H1 (cell line): ENCODE results near the gene KLK12. TPM values are rescaled to one million over a fixed set of nuclear protein-coding genes. Genes with fewer than 3 reads are reported as not detected.
"Not testable (repeated sequence)": the region's sequence is repeated elsewhere in the genome, so short reads cannot be mapped to it uniquely, and the experiment has no call there.

Source experiments
- CTCF ChIA-PET: fragments of 300-600 bp; sonication (Branson Sonifier 250); formaldehyde crosslinking; loops from one replicate; lab custom pipeline; 2021; ENCODE audit not compliant: partially characterized antibody; lab: Charles Lee
- POLR2A ChIA-PET: fragments of 300-600 bp; sonication (Branson Sonifier 250); formaldehyde crosslinking; loops from one replicate; lab custom pipeline; 2021; ENCODE audit warnings: inconsistent platforms; ENCODE audit not compliant: partially characterized antibody; lab: Charles Lee
- DNase-seq, 2 experiments: peaks; one replicate each; pipeline versions ENCODE4 v3.0.0 to v3.0.0-alpha.2; 2010 to 2022; ENCODE audit warnings: low spot score in 2 of 2, low read depth in 1 of 2, mixed read lengths in 1 of 2
- FAIRE-seq: peaks from 2 replicates; lab custom pipeline; 2011; peaks lifted over from hg19 to GRCh38; lab: Jason Lieb, UNC
- H2AFZ ChIP-seq: 2 replicates; pipeline ENCODE4 v1.8.1; 2012; ENCODE audit warnings: low read length, inconsistent platforms
- H2AK5ac ChIP-seq: 2 replicates; pipeline ENCODE4 v1.6.1; 2013; ENCODE audit warnings: low read depth, low read length
- H2BK120ac ChIP-seq: replicated peaks from 2 replicates; pipeline ENCODE3; 2013; ENCODE audit warnings: low read depth, low read length, inconsistent platforms
- H2BK12ac ChIP-seq: 2 replicates; pipeline ENCODE4 v1.6.1; 2013; ENCODE audit warnings: low read depth, low read length
- H2BK15ac ChIP-seq: 2 replicates; pipeline ENCODE4 v1.6.1; 2013; ENCODE audit warnings: low read length
- H2BK20ac ChIP-seq: 2 replicates; pipeline ENCODE4 v1.6.1; 2013; ENCODE audit warnings: low read length
- H2BK5ac ChIP-seq: 2 replicates; pipeline ENCODE4 v1.6.1; 2013; ENCODE audit warnings: low read depth, low read length
- H3K14ac ChIP-seq: 2 replicates; pipeline ENCODE4 v1.6.1; 2013; ENCODE audit warnings: inconsistent platforms; ENCODE audit not compliant: insufficient read length
- H3K18ac ChIP-seq: 2 replicates; pipeline ENCODE4 v1.6.1; 2013; ENCODE audit warnings: low read length; ENCODE audit errors: extremely low read depth
- H3K23ac ChIP-seq: 2 replicates; pipeline ENCODE4 v1.6.1; 2013; ENCODE audit warnings: inconsistent platforms; ENCODE audit not compliant: insufficient read length
- H3K23me2 ChIP-seq: 2 replicates; pipeline ENCODE4 v1.6.1; 2013; ENCODE audit warnings: low read depth, low read length
- H3K27ac ChIP-seq: 2 replicates; pipeline ENCODE4 v1.6.1; 2011; ENCODE audit warnings: low read depth, low read length, inconsistent platforms
- H3K27me3 ChIP-seq, 4 experiments: replicated peaks in 1 of 4; 1 replicate in 1 of 4; 2 replicates in 3 of 4; pipeline versions ENCODE4 v1.6.1 to v1.8.1; 2011 to 2013; ENCODE audit warnings: low read length in 3 of 4, mild to moderate bottlenecking in 3 of 4, inconsistent platforms in 2 of 4, mixed read lengths in 2 of 4, moderate library complexity in 1 of 4; ENCODE audit not compliant: control insufficient read depth in 3 of 4, insufficient read depth in 3 of 4; ENCODE audit errors: extremely low read depth in 1 of 4
- H3K36me3 ChIP-seq, 4 experiments: 2 replicates each; pipeline versions ENCODE4 v1.6.1 to v1.8.1; 2011 to 2013; ENCODE audit warnings: mild to moderate bottlenecking in 4 of 4, low read length in 3 of 4, moderate library complexity in 2 of 4, control low read depth in 1 of 4, inconsistent platforms in 1 of 4; ENCODE audit not compliant: insufficient read depth in 4 of 4, control insufficient read depth in 2 of 4
- H3K4ac ChIP-seq: replicated peaks from 2 replicates; pipeline ENCODE3; 2013; ENCODE audit warnings: low read length, low read depth, mixed read lengths, inconsistent platforms; ENCODE audit not compliant: insufficient read length
- H3K4me1 ChIP-seq, 4 experiments: replicated peaks in 1 of 4; 1 replicate in 1 of 4; 2 replicates in 3 of 4; pipeline versions ENCODE4 v1.6.1 to v1.8.1; 2011 to 2013; ENCODE audit warnings: low read length in 3 of 4, inconsistent platforms in 2 of 4, mixed read lengths in 1 of 4; ENCODE audit not compliant: insufficient read depth in 4 of 4, control insufficient read depth in 3 of 4
- H3K4me2 ChIP-seq, 2 experiments: 2 replicates each; pipeline versions ENCODE4 v1.6.1 to v1.8.1; 2011 to 2013; ENCODE audit warnings: low read depth in 2 of 2, low read length in 2 of 2, control low read depth in 1 of 2, inconsistent platforms in 1 of 2, mild to moderate bottlenecking in 1 of 2; ENCODE audit not compliant: insufficient read depth in 1 of 2
- H3K4me3 ChIP-seq, 4 experiments: fragments of 200-600, 300-600 bp in 1 of 4; sonication (generic), shearing (Covaris generic), sonication (Bioruptor Twin) in 1 of 4; 2 replicates each; pipeline versions ENCODE4 v1.5.1 to v1.8.1; 2011 to 2016; ENCODE audit warnings: low read length in 4 of 4, low read depth in 3 of 4, control low read depth in 2 of 4, inconsistent platforms in 2 of 4, mild to moderate bottlenecking in 2 of 4, mixed read lengths in 1 of 4, moderate library complexity in 1 of 4; ENCODE audit not compliant: insufficient read depth in 2 of 4; ENCODE audit errors: extremely low read depth in 1 of 4
- H3K56ac ChIP-seq: replicated peaks from 2 replicates; pipeline ENCODE3; 2013; ENCODE audit warnings: low read depth, mild to moderate bottlenecking, mixed read lengths, low read length, inconsistent platforms; ENCODE audit not compliant: insufficient read length
- H3K79me1 ChIP-seq: 2 replicates; pipeline ENCODE4 v1.6.1; 2013; ENCODE audit warnings: low read depth, low read length, control low read depth
- H3K79me2 ChIP-seq, 2 experiments: 2 replicates each; pipeline versions ENCODE4 v1.6.1 to v1.8.1; 2012 to 2013; ENCODE audit warnings: low read length in 2 of 2, mild to moderate bottlenecking in 2 of 2, inconsistent platforms in 1 of 2; ENCODE audit not compliant: insufficient read depth in 2 of 2, control insufficient read depth in 1 of 2
- H3K9ac ChIP-seq, 4 experiments: replicated peaks in 1 of 4; 1 replicate in 1 of 4; 2 replicates in 3 of 4; pipeline versions ENCODE4 v1.6.1 to v1.8.1; 2011 to 2013; ENCODE audit warnings: low read depth in 3 of 4, low read length in 3 of 4, control low read depth in 2 of 4, mild to moderate bottlenecking in 2 of 4, moderate library complexity in 2 of 4, inconsistent platforms in 1 of 4; ENCODE audit errors: extremely low read depth in 1 of 4
- H3K9me3 ChIP-seq, 2 experiments: 2 replicates each; pipeline versions ENCODE4 v1.6.1 to v1.8.1; 2012 to 2013; ENCODE audit warnings: mild to moderate bottlenecking in 2 of 2, moderate library complexity in 2 of 2, control low read depth in 1 of 2, inconsistent platforms in 1 of 2, low read depth in 1 of 2, low read length in 1 of 2, mixed read lengths in 1 of 2; ENCODE audit not compliant: insufficient read depth in 2 of 2
- H4K20me1 ChIP-seq, 2 experiments: replicated peaks in 1 of 2; 2 replicates each; pipeline versions ENCODE3 to v1.8.1; 2011 to 2013; ENCODE audit warnings: inconsistent platforms in 2 of 2, low read length in 2 of 2, mild to moderate bottlenecking in 1 of 2; ENCODE audit not compliant: insufficient read depth in 2 of 2, control insufficient read depth in 1 of 2
- H4K5ac ChIP-seq: 2 replicates; pipeline ENCODE4 v1.6.1; 2013; ENCODE audit warnings: low read length, low read depth, mixed read lengths, inconsistent platforms; ENCODE audit not compliant: insufficient read length
- H4K8ac ChIP-seq: 2 replicates; pipeline ENCODE4 v1.8.0; 2013; ENCODE audit warnings: mild to moderate bottlenecking, moderate library complexity, low read length, inconsistent platforms; ENCODE audit not compliant: insufficient read depth; ENCODE audit errors: extremely low read depth
- H4K91ac ChIP-seq: replicated peaks from 2 replicates; pipeline ENCODE3; 2013; ENCODE audit warnings: low read length, mixed read lengths, inconsistent platforms; ENCODE audit not compliant: insufficient read length
- WGBS, 2 experiments: shearing (Covaris generic) in 1 of 2; methylation state at CpG; one replicate each; pipeline versions ENCODE4 v1.1.6 to v1.1.7; 2013 to 2015; ENCODE audit warnings: low lambda C conversion rate in 2 of 2, mixed read lengths in 2 of 2, inconsistent platforms in 1 of 2, low coverage in 1 of 2, missing lambda C conversion rate in 1 of 2; ENCODE audit not compliant: insufficient replicate concordance in 2 of 2, insufficient coverage in 1 of 2, insufficient read length in 1 of 2; ENCODE audit errors: extremely low coverage in 1 of 2, missing lambda C conversion rate in 1 of 2; 5-methylcytosine and 5-hydroxymethylcytosine counted together
- polyA plus RNA-seq, 7 experiments: library from polyadenylated mRNA; depleted of rRNA in 3 of 7; stranded (reverse) in 5 of 7; unstranded in 2 of 7; fragments of >200 nt in 5 of 7; fragments of 200-250 nt in 2 of 7; gene quantifications; 1 replicate in 5 of 7; 2 replicates in 1 of 7; 4 replicates in 1 of 7; pipeline versions ENCODE4 v1.2.1 to v1.2.3, GENCODE V29; 2011 to 2013; ENCODE audit warnings: missing spikeins in 2 of 7, mixed read lengths in 2 of 7
- total RNA-seq: library from RNA; stranded (reverse); fragmentation: NEBNext Ultra II Directional; extraction: Animal tissue kit (Norgen Biotek cat#: 25700); gene quantifications from 2 replicates; pipeline ENCODE4 v1.2.1, GENCODE V29; 2021

KLK12 gene
- total and polyA plus RNA-seq, 2 of the 8 experiments (the other 6 are each of a cell fraction or from before 2014, with no cell fraction given) = 0.24 TPM; not detected in 1

DNA sequence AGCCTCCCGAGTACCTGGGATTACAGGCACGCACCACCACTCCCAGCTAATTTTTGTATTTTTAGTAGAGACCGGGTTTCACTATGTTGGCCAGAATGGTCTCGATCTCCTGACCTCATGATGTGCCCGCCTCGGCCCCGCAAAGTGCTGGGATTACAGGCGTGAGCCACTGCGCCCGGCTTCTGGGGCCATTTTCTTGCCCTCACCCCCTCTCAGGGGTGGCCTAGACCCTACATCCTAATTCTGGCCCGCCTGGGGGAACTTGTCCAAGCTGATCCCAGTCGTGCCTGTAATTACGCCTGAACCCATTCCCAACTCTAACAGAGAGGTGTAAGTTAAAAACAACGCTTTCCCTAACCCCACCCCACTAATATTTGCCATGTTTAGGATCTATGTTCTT lies 50.4 kb downstream of the KLK12 start:
- DNase-seq, H4K20me1 ChIP-seq, H3K27me3 ChIP-seq, H2BK20ac ChIP-seq, H4K8ac ChIP-seq, H3K4ac ChIP-seq, POLR2A ChIA-PET, H3K79me1 ChIP-seq, FAIRE-seq, H4K91ac ChIP-seq, H3K56ac ChIP-seq, H4K5ac ChIP-seq, H3K36me3 ChIP-seq, H2BK15ac ChIP-seq, H3K27ac ChIP-seq, H2AK5ac ChIP-seq, H2BK5ac ChIP-seq, H3K23ac ChIP-seq, H2BK12ac ChIP-seq, H3K79me2 ChIP-seq, H3K9me3 ChIP-seq, H3K23me2 ChIP-seq, H2AFZ ChIP-seq, H3K9ac ChIP-seq, H3K18ac ChIP-seq, H3K14ac ChIP-seq, H2BK120ac ChIP-seq: not testable (repeated sequence)
- CTCF ChIA-PET = interaction anchor here (0.5 to 0.9 kb wide), 2 partner anchors 10 to 11 kb away, joined by 3 to 4 read pairs; no protein-coding TSS in a partner anchor
- 83% methylated on average over 14 of the region's 14 CpGs; no CpG with 5 or more reads in 1 of the 2 experiments for WGBS, 2 experiments
- Histone ChIP-seq H3K4me3 (peak overlapping the region in 1 of 4 experiments; percentile 57; a peak in 2 of 8 replicates), H3K4me1 (peaks cover 0 to 16% (median 5%) of the 10 kb centered on the region in 4 experiments; a peak in 4 of 7 replicates), H3K4me2 (peak overlapping the region in 1 of 2 experiments; percentile 56; a peak in 1 of 4 replicates)
